Heart left ventricle (tissue), 13 donors: ENCODE data around the gene PIK3C2G.

Experiments used
- CTCF ChIP-seq, 12 donors: fragments of 200-600 bp; sonication (generic) in 4 of 12; IDR thresholded peaks; one replicate each; pipeline versions ENCODE4 v1.5.0 to v1.8.0; 2018 to 2022; ENCODE audit warnings: antibody characterized with exemption in 12 of 12, mild to moderate bottlenecking in 5 of 12
- POLR2A ChIP-seq, 2 donors: fragments of 450-650 bp; IDR thresholded peaks; one replicate each; pipeline ENCODE4 v1.6.1; 2017; ENCODE audit warnings: antibody characterized with exemption in 2 of 2, mild to moderate bottlenecking in 2 of 2, moderate library complexity in 2 of 2
- donor health status: ischemic (EF 13 %, LVEDD 7.1; RV severe dilation, severe dysfunction).
- donor health status: DM: no; HTN: yes; CAD: no.
- donor health status: DM: no; HTN: no; CAD: no.
- donor health status: ischemic (EF 25% LVEDD 6.9; RV normal size, moderate dysfunction).
- donor health status: ischemic (EF 25% LVEDD 5.7; RV mildly dilated, moderate dysfunction).
- donor health status: ischemic (EF 35%, LVEDD 5.7; RV mildly dilated, moderate dysfunction).
- donor health status: nonischemic (EF 11% LVEDD 7.7; RV severe dilation, severe dysfunction).
- donor health status: DM: yes; HTN: yes; CAD: no.
- donor health status: PGD.
- donor health status: ischemic (EF 29% LVEDD 5.4; RV normal size, mild dysfunction).
- donor health status: nonischemic (EF 23%, LVEDD 6.1; RV moderate dilation, normal function).

- TF ChIP-seq CTCF (IDR thresholded peaks at IDR 0.05): no peak
- no peak for TF ChIP-seq POLR2A (IDR thresholded peaks at IDR 0.05)
Measured at GRCh38 chr12:18375583-18375982, 114.3 kb downstream of the PIK3C2G start.
